ELF-1 (cell line): ENCODE results near the gene SP100.
"Not testable (repeated sequence)": the region's sequence is repeated elsewhere in the genome, so short reads cannot be mapped to it uniquely, and the experiment has no call there.

Source experiments
- DNase-seq: peaks from one replicate; pipeline ENCODE4 v3.0.0-alpha.2; 2016; ENCODE audit warnings: low read depth, low spot score

SP100 gene

GRCh38 chr2:230419181-230419580 is 3.2 kb downstream of the SP100 start:
- DNase-seq: no peak

- no peak for DNase-seq
These were observed 6.1 kb downstream of the SP100 start for GRCh38 chr2:230422149-230422548.

- DNase-seq: no peak
These were observed 8.0 kb downstream of the SP100 start for GRCh38 chr2:230423851-230424458.

- DNase-seq: no peak
These were observed 9.4 kb downstream of the SP100 start for GRCh38 chr2:230425377-230425776.

- no peak for DNase-seq
These were observed 13.5 kb downstream of the SP100 start for GRCh38 chr2:230429513-230429912.

GRCh38 chr2:230430957-230431910 is 15.2 kb downstream of the SP100 start:
- DNase-seq: no peak

GRCh38 chr2:230434677-230435324 is 18.8 kb downstream of the SP100 start:
- no peak for DNase-seq

GRCh38 chr2:230435431-230435830 is 19.4 kb downstream of the SP100 start:
- no peak for DNase-seq

- DNase-seq: not testable (repeated sequence)
These were observed 23.1 kb downstream of the SP100 start for GRCh38 chr2:230439121-230439520.

GRCh38 chr2:230439590-230439989 is 23.6 kb downstream of the SP100 start:
- DNase-seq: no peak

- no peak for DNase-seq
These were observed 25.4 kb downstream of the SP100 start for GRCh38 chr2:230441227-230441897.

GRCh38 chr2:230443541-230443940 is 27.5 kb downstream of the SP100 start:
- no peak for DNase-seq

- DNase-seq: no peak
These were observed 28.8 kb downstream of the SP100 start for GRCh38 chr2:230444832-230445231.

- DNase-seq: no peak
These were observed 31.0 kb downstream of the SP100 start for GRCh38 chr2:230447036-230447435.

- no peak for DNase-seq
These were observed 31.8 kb downstream of the SP100 start for GRCh38 chr2:230447455-230448451.

GRCh38 chr2:230449901-230450467 is 34.0 kb downstream of the SP100 start:
- no peak for DNase-seq

- DNase-seq: no peak
These were observed 37.0 kb downstream of the SP100 start for GRCh38 chr2:230453006-230453405.

GRCh38 chr2:230455005-230455684 is 39.1 kb downstream of the SP100 start:
- DNase-seq: no peak

GRCh38 chr2:230457073-230457768 is 41.2 kb downstream of the SP100 start:
- DNase-seq: no peak
